IMR-90 (cell line): ENCODE results near the gene GALR2. TPM values are rescaled to one million over a fixed set of nuclear protein-coding genes. Genes with fewer than 3 reads are reported as not detected.

Experiments used
- ATAC-seq: fragments of 200-7000 bp; cut with Tn5 transposase; 2 replicates; pipeline ENCODE4 v1.9.1; 2020; ENCODE audit warnings: low read depth, mild to moderate bottlenecking, moderate library complexity
- BruUV-seq: library from RNA; stranded (reverse); fragments of 400-500 nt; replicated peaks from 2 replicates; lab custom pipeline; 2021; lab: Mats Ljungman, UMichigan
- CTCF ChIA-PET: fragments of 300-600 bp; formaldehyde crosslinking; extraction: SDS; loops from one replicate; lab custom pipeline; 2021; ENCODE audit warnings: antibody characterized with exemption; lab: Yijun Ruan, JAX
- POLR2A ChIA-PET: fragments of 300-600 bp; sonication (Branson Sonifier 250); formaldehyde crosslinking; loops from one replicate; lab custom pipeline; 2022; ENCODE audit warnings: antibody characterized with exemption; ENCODE audit not compliant: unreplicated experiment; lab: Charles Lee
- DNase-seq: peaks from one replicate; pipeline ENCODE4 v3.0.0; 2013
- H2AFZ ChIP-seq: replicated peaks from 2 replicates; pipeline ENCODE3; 2013; ENCODE audit warnings: low read length, mild to moderate bottlenecking; ENCODE audit not compliant: poor library complexity
- H2AK5ac ChIP-seq: 2 replicates; pipeline ENCODE4 v1.6.1; 2013; ENCODE audit warnings: low read depth, low read length, inconsistent platforms
- H2AK9ac ChIP-seq: replicated peaks from 2 replicates; pipeline ENCODE3; 2013; ENCODE audit warnings: mild to moderate bottlenecking, low read depth, low read length, moderate library complexity; ENCODE audit not compliant: poor library complexity
- H2BK120ac ChIP-seq: 2 replicates; pipeline ENCODE4 v1.6.1; 2013; ENCODE audit warnings: low read depth, low read length, inconsistent platforms
- H2BK15ac ChIP-seq: 3 replicates; pipeline ENCODE4 v1.6.1; 2013; ENCODE audit warnings: low read depth, low read length, inconsistent platforms
- H2BK20ac ChIP-seq: 2 replicates; pipeline ENCODE4 v1.6.1; 2013; ENCODE audit warnings: low read depth, mild to moderate bottlenecking, inconsistent platforms, low read length, moderate library complexity
- H2BK5ac ChIP-seq: 2 replicates; pipeline ENCODE4 v1.6.1; 2013; ENCODE audit warnings: mild to moderate bottlenecking, low read depth, low read length, inconsistent platforms; ENCODE audit not compliant: poor library complexity, severe bottlenecking
- H3K14ac ChIP-seq: replicated peaks from 2 replicates; pipeline ENCODE4 v1.6.1; 2013; ENCODE audit warnings: low read depth, low read length, inconsistent platforms
- H3K18ac ChIP-seq: 2 replicates; pipeline ENCODE4 v1.6.1; 2013; ENCODE audit warnings: low read depth, low read length, control low read depth
- H3K23ac ChIP-seq: 2 replicates; pipeline ENCODE4 v1.6.1; 2013; ENCODE audit warnings: low read depth, low read length, inconsistent platforms
- H3K27ac ChIP-seq: 2 replicates; pipeline ENCODE4 v1.5.1; 2013; ENCODE audit warnings: mild to moderate bottlenecking, control low read depth, low read length; ENCODE audit not compliant: insufficient read depth
- H3K27me3 ChIP-seq: 2 replicates; pipeline ENCODE4 v1.6.1; 2013; ENCODE audit warnings: low read length; ENCODE audit not compliant: control insufficient read depth, insufficient read depth
- H3K36me3 ChIP-seq: 2 replicates; pipeline ENCODE4 v1.6.1; 2013; ENCODE audit warnings: low read length, mixed read lengths; ENCODE audit not compliant: control insufficient read depth, insufficient read depth
- H3K4ac ChIP-seq: 2 replicates; pipeline ENCODE4 v1.6.1; 2013; ENCODE audit warnings: low read depth, low read length, inconsistent platforms
- H3K4me1 ChIP-seq: 2 replicates; pipeline ENCODE4 v1.6.1; 2013; ENCODE audit warnings: low read length, mixed read lengths; ENCODE audit not compliant: control insufficient read depth, insufficient read depth
- H3K4me2 ChIP-seq: 2 replicates; pipeline ENCODE4 v1.6.1; 2013; ENCODE audit warnings: low read depth, mild to moderate bottlenecking, control low read depth, low read length, moderate library complexity
- H3K4me3 ChIP-seq: 2 replicates; pipeline ENCODE4 v1.5.1; 2013; ENCODE audit warnings: low read depth, mild to moderate bottlenecking, control low read depth, low read length, moderate library complexity; ENCODE audit not compliant: insufficient read depth
- H3K56ac ChIP-seq: 2 replicates; pipeline ENCODE4 v1.6.1; 2013; ENCODE audit warnings: low read length, inconsistent platforms; ENCODE audit not compliant: insufficient read depth; ENCODE audit errors: extremely low read depth
- H3K79me1 ChIP-seq, 2 experiments: 2 replicates each; pipeline ENCODE4 v1.6.1; 2013; ENCODE audit warnings: low read length in 2 of 2, inconsistent platforms in 1 of 2, low read depth in 1 of 2
- H3K9ac ChIP-seq: 2 replicates; pipeline ENCODE4 v1.6.1; 2013; ENCODE audit warnings: low read depth, low read length, control low read depth
- H3K9me1 ChIP-seq: 2 replicates; pipeline ENCODE4 v1.6.1; 2013; ENCODE audit warnings: low read length, inconsistent platforms; ENCODE audit not compliant: insufficient read depth
- H3K9me3 ChIP-seq: 2 replicates; pipeline ENCODE4 v1.6.1; 2013; ENCODE audit warnings: low read length; ENCODE audit not compliant: control insufficient read depth, insufficient read depth
- H4K20me1 ChIP-seq: 2 replicates; pipeline ENCODE4 v1.6.1; 2013; ENCODE audit warnings: low read length, inconsistent platforms; ENCODE audit not compliant: insufficient read depth
- H4K5ac ChIP-seq: 2 replicates; pipeline ENCODE4 v1.6.1; 2013; ENCODE audit warnings: mild to moderate bottlenecking, low read depth, low read length, control low read depth
- H4K8ac ChIP-seq, 2 experiments: 2 replicates each; pipeline ENCODE4 v1.6.1; 2013; ENCODE audit warnings: low read depth in 2 of 2, low read length in 2 of 2, control low read depth in 1 of 2, inconsistent platforms in 1 of 2
- H4K91ac ChIP-seq: 2 replicates; pipeline ENCODE4 v1.6.1; 2013; ENCODE audit warnings: low read depth, low read length, inconsistent platforms; ENCODE audit not compliant: insufficient read depth
- BHLHE40 ChIP-seq: fragments of 150-350 bp; IDR thresholded peaks from 2 replicates; pipeline ENCODE4 v1.6.1; 2016; ENCODE audit warnings: mild to moderate bottlenecking, low read depth, low read length
- CEBPB ChIP-seq: IDR thresholded peaks from 2 replicates; pipeline ENCODE4 v1.6.1; 2012; ENCODE audit warnings: low read depth, low read length, improper control_type of control experiment
- CHD1 ChIP-seq: IDR thresholded peaks from 2 replicates; pipeline ENCODE4 v1.6.1; 2012; ENCODE audit warnings: low read depth, low read length, improper control_type of control experiment
- CTCF ChIP-seq: conservative IDR thresholded peaks from 2 replicates; pipeline ENCODE4 v1.5.1; 2012; ENCODE audit warnings: mild to moderate bottlenecking, low read depth, low read length, improper control_type of control experiment
- ELK1 ChIP-seq: fragments of 150-350 bp; IDR thresholded peaks from 2 replicates; pipeline ENCODE4 v1.6.1; 2016; ENCODE audit warnings: low read depth, mild to moderate bottlenecking, low read length, moderate library complexity, borderline replicate concordance
- FOS ChIP-seq: fragments of 150-350 bp; IDR thresholded peaks from 2 replicates; pipeline ENCODE4 v1.6.1; 2016; ENCODE audit warnings: low read depth, low read length
- MAFK ChIP-seq: IDR thresholded peaks from 2 replicates; pipeline ENCODE4 v1.6.1; 2012; ENCODE audit warnings: low read depth, low read length, improper control_type of control experiment
- MAZ ChIP-seq: IDR thresholded peaks from 2 replicates; pipeline ENCODE4 v1.6.1; 2012; ENCODE audit warnings: low read depth, mild to moderate bottlenecking, low read length, improper control_type of control experiment, moderate library complexity, borderline replicate concordance
- MXI1 ChIP-seq: IDR thresholded peaks from 2 replicates; pipeline ENCODE4 v1.6.1; 2012; ENCODE audit warnings: low read depth, mild to moderate bottlenecking, low read length, moderate library complexity, borderline replicate concordance
- NFE2L2 ChIP-seq: fragments of 150-350 bp; IDR thresholded peaks from 2 replicates; pipeline ENCODE4 v1.6.1; 2016; ENCODE audit warnings: low read depth, mild to moderate bottlenecking, low read length
- POLR2A ChIP-seq: IDR thresholded peaks from 2 replicates; pipeline ENCODE4 v1.6.1; 2012; ENCODE audit warnings: mild to moderate bottlenecking, low read depth, low read length
- RAD21 ChIP-seq: IDR thresholded peaks from 2 replicates; pipeline ENCODE4 v1.6.1; 2012; ENCODE audit warnings: low read length, improper control_type of control experiment
- RCOR1 ChIP-seq: IDR thresholded peaks from 2 replicates; pipeline ENCODE4 v1.6.1; 2012; ENCODE audit warnings: mild to moderate bottlenecking, low read length, improper control_type of control experiment; ENCODE audit not compliant: insufficient replicate concordance
- RFX5 ChIP-seq: IDR thresholded peaks from 2 replicates; pipeline ENCODE4 v1.8.0; 2012; ENCODE audit warnings: low read depth, mild to moderate bottlenecking, low read length, moderate library complexity
- SMC3 ChIP-seq: fragments of 150-350 bp; IDR thresholded peaks from 2 replicates; pipeline ENCODE4 v1.6.1; 2016; ENCODE audit warnings: low read depth, mild to moderate bottlenecking, antibody characterized with exemption, low read length, moderate library complexity
- WGBS, 2 experiments: methylation state at CpG; one replicate each; pipeline versions ENCODE4 v1.1.5 to v1.1.7; 2013; ENCODE audit warnings: missing lambda C conversion rate in 2 of 2; ENCODE audit not compliant: insufficient read length in 1 of 2; ENCODE audit errors: extremely low coverage in 2 of 2; 5-methylcytosine and 5-hydroxymethylcytosine counted together
- dilution Hi-C: fragments of 300-500 bp; cut with HindIII; formaldehyde crosslinking; loops from one replicate; pipeline ENCODE4 v1.14.3; 2018; ENCODE audit warnings: low sequenced_read_pairs; ENCODE audit not compliant: unreplicated experiment
- in situ Hi-C: fragments of 300-500 bp; cut with MboI; formaldehyde crosslinking; loops from 3 replicates; pipeline ENCODE4 v1.14.3; 2019; ENCODE audit warnings: low sequenced_read_pairs, inconsistent platforms, mixed read lengths
- intact Hi-C: fragments of 100-400 bp; cut with micrococcal nuclease; formaldehyde crosslinking; loops from 2 replicates; pipeline ENCODE4 v1.10.0; 2022
- polyA plus RNA-seq, 3 experiments: library from polyadenylated mRNA; depleted of rRNA; stranded (reverse); fragments of >200 nt; gene quantifications; 2 replicates each; pipeline ENCODE4 v1.2.3, GENCODE V29; 2012; ENCODE audit warnings: low replicate concordance in 1 of 3
- total RNA-seq: library from RNA; depleted of rRNA; stranded (reverse); fragments of >200 nt; gene quantifications from 2 replicates; pipeline ENCODE4 v1.2.3, GENCODE V29; 2012
- TF ChIP-seq, protein P1 (sequence below): fragments of 150-350 bp; IDR thresholded peaks from 2 replicates; pipeline ENCODE4 v1.6.1; 2017; ENCODE audit warnings: mild to moderate bottlenecking, antibody characterized with exemption, low read length, low read depth

GALR2 gene
- total and polyA plus RNA-seq, 2 of the 4 experiments (the other 2 are of a cell fraction) = 0.07 TPM; not detected in 1

GRCh38 chr17:76087531-76087930 is 12.9 kb downstream of the GALR2 start:
- Histone ChIP-seq H3K4me3 (no peak overlapping the region), H3K9ac (no peak overlapping the region), H3K4me2 (no peak overlapping the region), H3K14ac (no peak overlapping the region), H2AK9ac (no peak overlapping the region), H3K27ac (no peak overlapping the region), H4K5ac (no peak overlapping the region), H3K27me3 (no peaks in the 10 kb centered on the region), H3K4ac (no peak overlapping the region), H4K8ac (no peak overlapping the region), H2AK5ac (no peak overlapping the region), H2BK120ac (no peak overlapping the region), H3K56ac (no peak overlapping the region), H3K4me1 (no peaks in the 10 kb centered on the region), H2BK5ac (no peak overlapping the region), H3K36me3 (peaks cover 79% of the 10 kb centered on the region), H4K91ac (no peak overlapping the region), H3K79me1 (peaks cover 0 to under 1% of the 10 kb centered on the region in 2 experiments; a peak in 1 of 4 replicates), H2AFZ (peak overlapping the region; percentile 49), H2BK20ac (no peak overlapping the region), H3K18ac (no peak overlapping the region), H3K23ac (no peak overlapping the region), H2BK15ac (no peak overlapping the region), H3K9me3 (no peaks in the 10 kb centered on the region), H3K9me1 (no peaks in the 10 kb centered on the region), H4K20me1 (no peaks in the 10 kb centered on the region; the same call in 1 of the 2 replicates)
- CTCF ChIA-PET = no interaction called here
- TF ChIP-seq RCOR1 = no peak
- TF ChIP-seq RAD21 = no peak
- TF ChIP-seq CEBPB = no peak
- TF ChIP-seq MXI1 = no peak
- TF ChIP-seq CHD1 = no peak
- TF ChIP-seq BHLHE40 = no peak
- no peak for TF ChIP-seq CTCF
- no peak for TF ChIP-seq RFX5
- no peak for TF ChIP-seq MAFK
- TF ChIP-seq FOS = no peak
- TF ChIP-seq MAZ = no peak
- TF ChIP-seq, protein P1, sequence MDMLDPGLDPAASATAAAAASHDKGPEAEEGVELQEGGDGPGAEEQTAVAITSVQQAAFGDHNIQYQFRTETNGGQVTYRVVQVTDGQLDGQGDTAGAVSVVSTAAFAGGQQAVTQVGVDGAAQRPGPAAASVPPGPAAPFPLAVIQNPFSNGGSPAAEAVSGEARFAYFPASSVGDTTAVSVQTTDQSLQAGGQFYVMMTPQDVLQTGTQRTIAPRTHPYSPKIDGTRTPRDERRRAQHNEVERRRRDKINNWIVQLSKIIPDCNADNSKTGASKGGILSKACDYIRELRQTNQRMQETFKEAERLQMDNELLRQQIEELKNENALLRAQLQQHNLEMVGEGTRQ = no peak
- no peak for TF ChIP-seq SMC3
- no peak for TF ChIP-seq ELK1
- no peak for TF ChIP-seq POLR2A
- no peak for TF ChIP-seq NFE2L2
- no TSS peak for BruUV-seq
- in situ Hi-C loops (no loop called here), intact Hi-C loops (no loop called here), dilution Hi-C loops (no loop called here)
- no peak for ATAC-seq
- POLR2A ChIA-PET = no interaction called here
- DNase-seq = no peak
- WGBS, 2 experiments = no CpG with 5 or more reads among the region's 11 CpGs
